ENCODE measurements around the gene FAM98C.
A peak's percentile ranks its signal among the peaks of the same experiment; 100 is the strongest.
"Not testable (repeated sequence)": the region's sequence is repeated elsewhere in the genome, so short reads cannot be mapped to it uniquely, and the experiment has no call there.

Gene FAM98C

DNA sequence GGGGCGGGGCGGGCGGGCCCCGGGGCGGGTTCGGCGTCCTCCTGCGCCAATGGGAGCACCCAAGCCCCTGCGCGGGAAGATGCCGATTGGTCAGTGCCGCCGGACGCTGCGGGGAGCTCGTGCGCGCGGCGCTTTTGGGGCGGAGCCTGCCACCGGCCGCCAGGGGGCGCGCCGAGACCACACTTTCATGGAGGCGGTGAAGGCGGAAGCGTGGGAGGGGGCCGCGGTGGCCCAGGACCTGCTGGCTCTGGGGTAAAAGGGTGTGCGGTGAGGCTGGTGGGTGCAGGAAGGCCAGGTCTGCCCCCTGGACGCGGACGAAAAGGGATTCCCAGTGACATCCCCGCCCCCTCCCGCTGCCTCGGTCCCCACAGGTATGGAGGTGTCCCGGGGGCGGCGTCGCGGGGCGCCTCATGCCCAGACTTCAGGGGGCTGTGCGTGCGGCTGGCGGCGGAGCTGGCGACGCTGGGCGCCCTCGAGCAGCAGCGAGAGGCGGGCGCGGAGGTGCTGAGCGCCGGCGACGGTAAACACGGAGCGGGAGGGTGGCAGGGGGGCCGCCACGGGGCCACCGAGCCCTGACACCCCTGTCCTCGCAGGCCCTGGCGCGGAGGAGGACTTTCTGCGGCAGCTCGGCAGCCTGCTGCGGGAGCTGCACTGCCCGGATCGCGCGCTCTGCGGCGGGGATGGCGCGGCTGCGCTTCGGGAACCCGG, at the start of gene FAM98C:
FAM98C (plus strand) TSS at position 127 of the 708 bp plus-strand sequence; CDS start at position 188, 61 bp downstream.
- DNase-seq (ENCODE audit: low spot score) = peak; percentile 98

DNA sequence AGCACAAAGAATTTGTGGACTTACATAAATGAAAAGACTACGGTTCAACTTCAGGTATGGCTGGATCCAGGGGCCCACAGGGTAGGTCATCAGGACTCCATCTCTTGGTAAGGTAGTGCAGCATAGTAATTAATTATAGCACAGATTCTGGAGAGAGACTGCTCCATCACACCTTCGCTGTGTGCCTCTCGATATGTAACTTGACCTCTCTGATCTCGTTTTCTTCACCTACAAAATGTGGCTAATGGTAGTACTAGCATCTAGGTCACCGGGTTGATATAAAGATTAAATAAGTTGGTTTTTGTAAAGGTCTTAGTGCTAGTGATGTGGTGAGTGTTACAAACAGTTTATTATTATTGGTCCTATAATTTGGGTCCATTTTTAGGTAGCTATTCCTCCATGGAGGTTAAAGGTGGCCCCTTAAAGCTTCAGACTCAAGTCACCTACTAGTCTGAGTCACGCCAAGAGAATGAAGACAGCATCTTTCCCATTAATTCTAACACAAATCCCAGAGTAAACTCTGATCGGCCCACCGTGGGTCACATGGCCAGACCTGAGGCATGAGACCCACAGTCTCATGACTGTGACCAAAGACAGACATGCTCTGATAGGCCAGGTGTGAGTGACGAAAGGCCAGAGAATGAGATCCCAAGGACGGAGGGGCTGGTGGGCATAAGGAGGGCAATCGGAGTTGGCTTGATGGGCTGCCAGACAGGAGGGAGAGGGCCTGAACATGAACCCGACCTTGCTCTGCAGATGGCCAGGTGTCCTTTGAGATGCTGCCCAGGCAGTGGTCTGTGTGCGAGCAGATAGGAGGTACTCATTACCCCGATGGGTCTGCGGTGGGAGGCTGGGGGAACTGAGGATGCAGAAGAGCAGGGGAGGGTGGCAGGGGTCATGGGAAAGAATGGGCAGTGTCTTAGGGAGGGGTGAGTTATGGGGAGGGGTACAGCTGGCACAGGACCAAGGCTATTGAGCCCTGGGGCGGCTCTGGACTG, 46.9 kb upstream of the FAM98C start:
- DNase-seq (ENCODE audit: low spot score) = no peak

DNA sequence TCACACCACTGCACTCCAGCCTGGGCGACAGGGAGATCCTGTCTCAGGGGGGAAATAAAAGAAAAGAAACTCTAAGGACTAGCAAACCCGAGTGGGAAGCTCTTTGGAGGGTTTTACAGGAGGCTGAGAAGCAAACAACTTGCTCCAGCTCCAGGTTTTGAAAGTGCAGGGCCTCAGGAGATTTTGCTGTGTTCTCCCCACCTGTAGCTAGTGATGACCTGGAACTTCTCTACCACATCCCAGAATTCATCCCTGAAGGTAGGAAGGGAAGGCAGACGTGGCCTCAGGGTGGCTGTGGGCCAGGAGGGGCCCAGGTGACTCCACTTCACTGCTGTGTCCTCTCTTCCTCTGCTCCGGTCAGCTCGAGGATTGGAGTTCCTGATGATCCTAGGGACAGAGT, 44.8 kb upstream of the FAM98C start:
- DNase-seq (ENCODE audit: low spot score) = no peak

DNA sequence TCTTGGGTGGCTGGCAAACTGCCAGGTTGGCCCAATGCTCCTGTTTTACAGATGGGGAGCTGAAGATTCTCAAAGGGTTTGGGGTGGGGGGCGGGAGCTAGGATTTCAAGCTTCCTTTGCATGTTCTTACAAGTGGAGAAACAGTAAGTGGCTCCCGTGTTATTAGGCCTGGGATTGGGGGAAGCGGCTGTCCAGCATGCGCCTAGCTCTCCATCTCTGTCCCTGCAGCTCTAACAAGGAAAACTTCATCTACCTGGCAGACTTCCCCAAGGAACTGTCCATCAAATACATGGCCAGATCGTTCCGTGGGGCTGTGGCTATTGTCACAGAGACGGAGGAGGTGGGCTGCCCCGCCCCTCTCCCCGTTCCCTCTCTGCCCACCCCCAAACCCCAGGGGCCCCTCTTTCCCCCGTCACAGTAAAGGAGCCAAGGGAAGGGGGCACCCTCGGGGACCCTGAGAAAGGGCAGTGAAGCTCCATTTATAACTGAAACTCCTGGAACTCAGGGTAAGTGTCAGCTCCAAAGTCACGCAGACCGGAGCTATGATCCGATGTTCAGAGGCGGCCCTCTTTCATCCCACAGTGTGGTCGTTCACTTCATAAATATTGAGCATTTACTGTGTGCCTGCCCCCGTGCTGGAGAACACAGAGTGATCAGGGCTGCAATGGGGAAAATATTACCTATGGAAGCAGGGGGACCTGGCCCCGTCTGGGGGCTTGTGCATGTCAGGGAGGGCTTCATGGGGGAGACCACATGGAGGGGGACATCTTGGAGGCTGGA, 43.5 kb upstream of the FAM98C start:
- no peak for DNase-seq (ENCODE audit: low spot score)

DNA sequence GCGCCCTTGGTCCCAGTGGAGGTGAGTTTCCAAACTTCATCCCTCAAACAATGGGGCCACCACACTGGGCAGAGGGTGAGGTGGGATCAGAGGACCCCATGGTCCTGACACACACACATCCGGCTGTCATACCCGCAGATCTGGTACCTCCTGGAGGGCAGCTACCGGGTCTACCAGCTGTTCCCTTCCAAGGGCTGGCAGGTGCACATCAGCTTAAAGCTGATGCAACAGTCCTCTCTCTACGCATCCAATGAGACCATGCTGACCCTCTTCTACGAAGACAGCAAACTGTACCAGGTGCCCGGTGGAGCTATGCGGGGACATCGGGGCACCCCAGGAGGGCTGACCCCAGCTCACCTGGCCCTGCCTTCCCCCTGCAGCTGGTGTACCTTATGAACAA, 42.5 kb upstream of the FAM98C start:
- no peak for DNase-seq (ENCODE audit: low spot score)

DNA sequence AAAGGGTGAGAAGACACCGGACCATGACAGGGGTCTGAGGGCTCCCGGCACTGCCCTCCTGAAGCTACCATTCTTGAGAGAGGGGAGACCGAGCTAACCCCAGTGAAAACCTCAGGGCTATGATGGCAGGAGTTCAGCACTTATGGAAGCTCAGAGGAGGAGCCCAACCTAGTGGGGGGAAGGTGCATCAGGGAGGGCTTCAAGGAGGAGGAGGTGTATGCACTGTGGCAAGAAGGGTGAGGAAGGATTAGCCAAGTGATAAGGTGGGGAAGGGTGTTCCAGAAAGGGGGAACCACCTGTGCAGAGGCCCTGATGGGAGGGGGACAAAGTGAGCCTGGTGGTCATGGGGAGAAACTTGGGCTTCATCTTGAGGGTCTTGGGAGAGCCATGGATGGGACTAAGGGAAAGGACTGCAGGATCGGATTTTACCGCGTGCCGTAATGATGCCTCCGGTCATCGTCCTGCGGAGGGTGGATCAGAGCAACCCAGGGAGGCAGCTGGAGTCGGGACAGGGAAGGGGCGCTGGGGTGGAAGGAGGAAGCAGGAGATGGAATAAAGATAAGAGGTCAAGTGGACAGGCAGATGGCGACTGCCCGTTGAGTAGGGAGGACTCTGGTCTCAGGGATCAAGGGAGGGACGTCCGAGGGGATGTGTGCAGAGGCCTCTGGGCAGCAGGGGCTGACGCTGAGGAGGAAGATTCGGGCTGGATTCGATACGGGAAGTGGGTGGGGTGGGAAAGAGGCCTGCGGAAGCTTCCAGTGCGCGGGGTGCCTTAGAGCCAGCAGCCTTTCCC, 41.9 kb upstream of the FAM98C start:
- DNase-seq (ENCODE audit: low spot score) = no peak

DNA sequence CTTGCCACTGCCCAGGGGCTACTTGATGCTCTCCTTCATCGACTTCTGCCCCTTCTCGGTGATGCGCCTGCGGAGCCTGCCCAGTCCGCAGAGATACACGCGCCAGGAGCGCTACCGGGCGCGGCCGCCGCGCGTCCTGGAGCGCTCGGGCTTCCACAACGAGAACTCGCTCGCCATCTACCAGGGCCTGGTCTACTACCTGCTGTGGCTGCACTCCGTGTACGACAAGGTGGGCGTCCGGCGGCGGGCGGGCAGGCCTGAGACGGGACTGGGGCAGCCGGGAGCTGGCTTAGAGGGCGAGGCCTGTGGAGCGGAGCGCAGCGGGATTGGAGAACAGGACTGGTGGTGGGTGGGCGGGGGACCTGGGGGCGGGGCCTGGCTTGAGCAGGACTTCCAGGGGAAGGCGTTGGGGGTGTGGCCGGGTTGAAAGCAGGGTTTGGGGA, 41.2 kb upstream of the FAM98C start:
- DNase-seq (ENCODE audit: low spot score) = peak; percentile 58

DNA sequence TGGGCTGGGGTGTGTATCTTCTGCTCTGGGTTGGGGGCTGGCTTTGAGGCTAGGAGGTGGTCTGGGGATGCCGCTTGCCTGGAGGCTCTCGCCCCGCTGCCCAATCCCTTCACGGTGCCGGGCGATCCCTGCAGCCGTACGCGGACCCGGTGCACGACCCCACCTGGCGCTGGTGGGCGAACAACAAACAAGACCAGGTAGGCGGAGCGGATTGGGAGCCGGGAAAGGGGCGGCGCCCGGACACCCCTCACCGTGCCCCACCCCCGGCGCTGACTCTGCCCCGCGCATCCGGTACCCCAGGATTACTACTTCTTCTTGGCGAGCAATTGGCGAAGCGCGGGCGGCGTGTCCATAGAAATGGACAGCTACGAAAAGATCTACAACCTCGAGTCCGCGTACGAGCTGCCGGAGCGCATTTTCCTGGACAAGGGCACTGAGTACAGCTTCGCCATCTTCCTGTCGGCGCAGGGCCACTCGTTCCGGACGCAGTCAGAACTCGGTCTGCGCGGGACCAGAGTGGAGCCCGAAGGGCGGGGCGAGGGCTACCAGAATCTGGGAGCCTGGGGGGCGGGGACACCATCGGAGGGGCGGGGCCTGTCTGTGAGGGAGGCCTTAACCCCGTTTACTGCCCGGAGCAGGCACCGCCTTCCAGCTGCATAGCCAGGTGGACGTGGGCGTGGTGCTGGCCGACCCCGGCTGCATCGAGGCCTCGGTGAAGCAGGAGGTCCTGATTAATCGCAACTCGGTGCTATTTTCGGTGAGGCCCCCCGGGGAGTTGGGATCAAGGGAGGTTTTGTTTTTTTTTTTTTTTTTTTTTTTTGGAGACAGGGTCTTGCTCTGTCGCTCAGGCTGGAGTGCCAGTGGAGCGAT, 40.6 kb upstream of the FAM98C start:
- DNase-seq (ENCODE audit: low spot score) = peak; percentile 68

DNA sequence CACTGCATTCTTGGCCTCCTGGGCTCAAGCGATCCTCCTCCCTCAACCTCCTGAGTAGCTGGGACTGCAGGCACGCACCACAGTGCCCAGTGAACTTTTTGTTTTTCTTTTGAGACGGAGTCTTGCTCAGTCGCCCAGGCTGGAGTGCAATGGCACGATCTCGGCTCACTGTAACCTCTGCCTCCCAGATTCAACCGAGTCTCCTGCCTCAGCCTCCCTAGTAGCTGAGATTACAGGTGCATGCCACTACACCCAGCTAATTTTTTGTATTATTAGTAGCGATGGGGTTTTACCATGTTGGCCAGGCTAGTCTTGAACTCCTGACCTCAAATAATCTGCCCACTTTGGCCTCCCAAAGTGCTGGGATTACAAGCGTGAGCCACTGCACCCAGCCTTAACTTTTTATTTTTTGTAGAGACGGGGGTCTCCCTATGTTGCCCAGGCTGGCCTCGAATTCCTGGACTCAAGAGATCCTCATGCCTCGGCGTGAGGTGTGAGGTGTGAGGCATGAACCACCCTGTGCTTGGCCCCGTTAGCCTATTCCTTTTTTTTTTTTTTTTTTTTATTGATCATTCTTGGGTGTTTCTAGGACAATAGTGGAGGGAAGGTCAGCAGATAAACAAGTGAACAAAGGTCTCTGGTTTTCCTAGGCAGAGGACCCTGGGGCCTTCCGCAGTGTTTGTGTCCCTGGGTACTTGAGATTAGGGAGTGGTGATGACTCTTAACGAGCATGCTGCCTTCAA, 39.8 kb upstream of the FAM98C start:
- not testable (repeated sequence) for DNase-seq (ENCODE audit: low spot score)

DNA sequence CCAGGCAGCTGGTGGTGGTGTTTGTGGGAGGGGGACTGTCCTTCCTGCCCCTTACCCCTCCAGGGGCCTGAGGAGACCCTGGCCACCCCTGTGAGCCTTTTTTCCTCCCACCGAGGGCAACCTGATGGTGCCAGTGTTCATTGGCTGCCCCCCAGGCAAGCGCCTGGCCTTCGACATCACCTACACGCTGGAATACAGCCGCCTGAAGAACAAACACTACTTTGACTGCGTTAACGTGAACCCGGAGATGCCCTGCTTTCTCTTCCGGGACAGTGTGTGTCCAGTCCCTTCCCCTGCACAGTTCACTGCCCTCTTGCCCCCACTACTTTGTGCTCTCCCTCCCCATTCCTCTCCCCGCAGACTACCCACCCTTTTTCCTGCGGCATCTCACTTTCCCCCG, 35.9 kb upstream of the FAM98C start:
- DNase-seq (ENCODE audit: low spot score) = no peak

DNA sequence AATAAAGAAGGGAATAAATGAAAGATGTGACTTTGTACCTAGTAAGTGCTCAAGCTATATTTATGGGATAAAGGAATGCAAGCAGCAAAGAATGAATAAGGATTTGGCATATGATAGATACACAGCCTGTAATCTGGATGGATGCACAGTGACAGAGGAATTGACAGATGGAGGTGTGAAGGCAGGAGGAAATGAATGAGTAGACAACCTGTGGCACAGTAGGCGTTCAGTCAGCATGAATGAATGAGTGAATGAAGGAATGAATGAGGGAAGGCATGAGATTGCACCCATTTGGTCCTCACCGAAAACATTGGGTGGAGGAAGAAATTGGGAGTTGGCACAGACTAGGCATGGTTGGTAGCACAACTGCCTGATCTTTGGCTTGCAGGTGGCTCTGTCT, 33.3 kb upstream of the FAM98C start:
- no peak for DNase-seq (ENCODE audit: low spot score)

DNA sequence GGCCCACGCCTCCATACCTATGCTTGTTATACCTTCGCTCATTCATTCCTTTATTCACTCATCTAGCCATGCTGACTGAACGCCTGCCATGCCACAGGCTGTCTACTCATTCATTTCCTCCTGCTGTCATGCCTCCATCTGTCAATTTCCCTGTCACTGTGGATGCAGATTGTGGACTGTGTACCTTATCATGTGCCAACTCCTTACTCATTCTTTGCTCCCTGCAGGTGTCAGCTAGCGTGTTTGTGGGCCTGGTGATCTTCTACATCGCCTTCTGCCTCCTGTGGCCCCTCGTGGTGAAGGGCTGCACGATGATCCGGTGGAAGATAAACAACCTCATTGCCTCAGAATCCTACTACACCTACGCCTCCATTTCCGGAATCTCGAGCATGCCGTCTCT, 32.6 kb upstream of the FAM98C start:
- no peak for DNase-seq (ENCODE audit: low spot score)

DNA sequence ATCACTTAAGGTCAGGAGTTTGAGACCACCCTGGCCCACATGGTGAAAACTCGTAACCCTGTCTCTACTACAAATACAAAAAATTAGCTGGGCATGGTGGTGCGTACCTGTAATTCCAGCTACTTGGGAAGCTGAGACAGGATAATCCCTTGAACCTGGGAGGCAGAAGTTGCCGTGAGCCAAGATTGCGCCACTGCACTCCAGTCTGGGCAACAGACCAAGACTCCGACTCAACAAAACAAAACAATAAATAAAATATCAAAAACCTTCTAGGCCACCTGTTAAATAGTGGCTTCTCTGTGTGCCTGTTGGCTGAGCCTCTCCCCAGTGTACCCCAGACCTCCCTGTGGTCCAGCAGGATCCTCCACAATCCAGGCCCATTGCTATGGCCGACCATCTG, 31.8 kb upstream of the FAM98C start:
- no peak for DNase-seq (ENCODE audit: low spot score)

DNA sequence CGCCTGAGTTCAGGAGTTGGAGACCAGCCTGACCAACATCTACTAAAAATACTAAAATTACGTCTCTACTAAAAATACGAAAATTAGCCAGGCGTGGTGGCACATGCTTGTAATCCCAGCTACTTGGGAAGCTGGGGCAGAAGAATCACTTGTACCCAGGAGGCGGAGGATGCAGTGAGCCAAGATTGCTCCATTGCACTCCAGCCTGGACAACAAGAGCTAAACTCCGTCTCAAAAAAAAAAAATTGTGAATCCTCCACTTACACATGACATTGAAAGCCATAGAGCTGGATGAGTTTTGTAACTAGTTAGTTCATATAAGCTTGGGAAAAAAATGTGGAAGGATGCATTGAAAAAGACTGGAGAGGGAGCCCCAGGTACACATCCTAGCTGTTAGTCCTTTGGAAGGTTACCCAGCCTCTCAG, 29.0 kb upstream of the FAM98C start:
- no peak for DNase-seq (ENCODE audit: low spot score)

DNA sequence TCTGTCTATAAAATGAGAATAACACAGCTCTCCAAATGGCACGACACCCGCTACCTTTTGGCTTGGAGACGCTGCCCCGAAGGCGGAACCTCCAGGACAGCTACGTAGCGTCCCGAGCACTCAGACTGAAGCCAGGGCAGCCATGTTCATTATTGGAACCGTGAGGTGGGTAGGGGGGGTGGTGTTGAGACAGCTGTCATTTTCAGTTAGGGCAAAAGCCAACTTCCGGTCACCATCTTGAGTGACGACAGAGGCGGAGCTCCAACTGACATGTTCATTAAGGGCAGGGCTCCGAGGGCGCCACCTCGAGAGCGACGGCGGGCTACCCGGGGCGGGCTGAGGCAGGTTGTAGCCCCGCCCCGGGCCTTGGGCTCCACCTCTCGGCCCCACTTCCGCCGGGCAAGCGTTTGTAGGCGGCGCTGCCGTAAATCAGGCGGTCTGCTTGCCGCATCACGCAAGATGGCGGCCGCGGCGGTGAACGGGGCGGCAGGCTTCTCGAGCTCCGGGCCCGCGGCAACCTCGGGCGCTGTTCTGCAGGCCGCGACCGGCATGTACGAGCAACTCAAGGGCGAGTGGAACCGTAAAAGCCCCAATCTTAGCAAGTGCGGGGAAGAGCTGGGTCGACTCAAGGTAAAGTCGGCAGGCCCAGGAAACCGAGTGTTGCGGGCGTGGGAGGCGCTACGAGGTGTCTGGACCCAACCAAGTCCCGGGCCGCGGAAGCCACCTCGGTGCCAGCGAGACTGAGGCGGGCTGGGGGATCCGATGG, 28.4 kb upstream of the FAM98C start, which contains the start of gene PSMD8:
PSMD8 (plus strand) TSS at position 240 of the 766 bp plus-strand sequence; CDS start at position 271, 31 bp downstream.
- peak; percentile 99 for DNase-seq (ENCODE audit: low spot score)

DNA sequence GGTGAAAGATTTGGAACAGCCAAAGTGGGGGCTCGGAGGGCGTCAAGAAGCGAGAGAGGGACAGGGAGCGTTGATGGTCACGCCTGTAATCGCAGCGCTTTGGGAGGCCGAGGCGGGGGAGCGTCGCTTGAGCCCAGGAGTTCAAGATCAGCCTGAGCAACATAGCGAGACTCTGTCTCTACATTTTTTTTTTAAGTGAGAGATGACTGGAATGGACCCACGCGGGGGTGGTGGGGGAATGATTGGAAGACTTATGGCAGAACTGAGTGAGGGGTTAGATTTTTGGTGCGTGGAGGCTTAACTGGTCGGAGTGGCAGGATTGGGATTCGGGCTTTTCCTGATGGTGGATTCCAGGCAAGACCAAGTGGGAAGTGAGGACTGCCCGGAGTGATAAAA, 27.8 kb upstream of the FAM98C start:
- no peak for DNase-seq (ENCODE audit: low spot score)

DNA sequence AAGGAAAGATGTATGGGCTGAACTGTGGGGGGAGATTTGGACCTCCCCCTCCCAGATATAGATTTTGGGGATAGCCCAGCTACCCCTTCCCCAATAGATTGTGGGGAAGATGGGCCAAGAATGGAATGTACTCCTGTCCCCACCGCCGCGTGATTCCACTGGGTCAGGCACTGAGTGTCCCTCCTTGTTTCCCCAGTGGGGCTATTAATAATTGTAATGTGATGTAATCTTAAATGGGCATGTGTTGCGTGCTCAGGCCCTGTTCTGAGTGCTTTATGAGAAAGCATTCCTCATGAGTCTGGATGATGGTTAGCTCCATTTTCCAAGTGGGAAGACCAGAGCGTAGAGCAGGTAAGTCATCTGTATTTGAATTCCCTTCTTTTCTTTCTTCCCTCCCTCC, 27.1 kb upstream of the FAM98C start:
- no peak for DNase-seq (ENCODE audit: low spot score)

DNA sequence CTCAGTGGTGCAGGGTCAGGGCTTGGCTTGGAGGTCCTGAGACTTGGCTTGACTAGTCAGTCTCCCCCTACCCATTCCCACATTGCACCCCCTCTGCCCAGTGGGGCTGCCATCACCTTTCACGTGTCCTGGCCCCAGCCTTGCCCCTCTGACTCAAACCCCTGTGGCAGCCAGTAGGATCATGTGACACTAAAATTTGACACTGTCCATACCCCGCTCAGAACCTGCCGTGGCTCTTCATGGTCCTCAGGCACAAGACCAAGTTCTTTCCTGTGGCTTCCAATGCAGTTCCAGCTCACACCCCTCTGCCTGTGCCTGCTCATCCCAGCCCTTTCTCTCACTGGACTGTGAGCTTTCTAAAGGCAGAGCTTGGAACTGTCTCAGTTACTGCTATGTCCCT, 26.3 kb upstream of the FAM98C start:
- no peak for DNase-seq (ENCODE audit: low spot score)

DNA sequence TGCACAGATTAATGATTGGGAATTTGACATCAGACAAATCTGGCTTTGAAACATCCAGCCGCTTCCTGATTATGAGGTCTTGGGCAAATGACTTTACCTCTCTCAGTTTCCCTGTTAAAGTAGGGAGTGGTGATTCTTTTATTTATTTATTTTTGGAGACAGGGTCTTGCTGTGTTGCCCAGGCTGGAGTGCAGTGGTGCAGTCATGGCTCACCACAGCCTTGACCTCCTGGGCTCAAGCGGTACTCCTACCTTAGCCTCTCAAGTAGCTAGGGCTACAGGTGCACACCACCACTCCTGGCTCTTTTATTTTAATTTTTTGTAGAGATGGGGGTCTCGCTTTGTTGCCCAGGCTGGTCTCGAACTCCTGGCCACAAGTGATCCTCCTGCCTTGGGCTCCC, 25.8 kb upstream of the FAM98C start:
- no peak for DNase-seq (ENCODE audit: low spot score)
